ENCODE measurements around the gene TLE2.
"Not testable (repeated sequence)": the region's sequence is repeated elsewhere in the genome, so short reads cannot be mapped to it uniquely, and the experiment has no call there.

Gene TLE2

DNA sequence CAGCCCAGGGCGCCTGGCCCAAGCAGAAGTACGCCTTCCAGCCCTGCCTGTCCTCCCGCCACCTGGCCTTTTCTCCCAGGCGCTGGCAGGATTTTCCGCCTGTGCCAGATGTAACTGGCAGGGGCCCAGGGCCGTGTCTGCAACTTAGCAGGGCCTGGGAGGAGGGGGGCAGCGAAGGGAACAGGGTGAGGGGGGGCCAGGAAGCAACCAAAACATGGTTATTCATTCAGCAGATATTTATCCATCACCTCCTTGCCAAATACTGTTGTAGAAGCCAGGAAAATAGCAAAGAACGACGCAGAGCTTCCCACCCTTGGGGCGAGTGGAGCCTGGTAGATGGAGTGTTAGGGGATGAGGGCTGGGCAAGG lies 46.1 kb downstream of the TLE2 start:
- DNase-seq (ENCODE audit: low read depth), result no peak

DNA sequence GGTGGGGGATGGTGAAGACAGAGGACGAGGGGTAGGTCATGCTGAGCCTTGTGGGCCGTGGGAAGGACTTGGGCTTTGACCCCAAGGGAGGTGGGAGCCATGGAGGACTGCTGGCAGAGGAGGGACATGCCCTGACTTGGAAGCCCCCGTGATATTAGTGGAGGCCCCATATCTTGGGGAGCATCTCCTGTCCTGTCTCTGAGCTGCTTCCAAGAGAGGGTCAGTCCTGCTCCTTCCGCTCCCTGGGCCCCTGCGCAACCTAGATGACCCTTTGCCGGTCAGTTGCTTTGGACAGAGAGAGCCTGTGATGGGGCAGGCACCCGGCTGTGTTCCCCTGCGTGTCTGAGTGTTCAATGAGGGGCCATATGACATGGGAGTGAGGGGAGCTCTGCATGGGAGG lies 46.5 kb downstream of the TLE2 start:
- DNase-seq (ENCODE audit: low read depth), result no peak

DNA sequence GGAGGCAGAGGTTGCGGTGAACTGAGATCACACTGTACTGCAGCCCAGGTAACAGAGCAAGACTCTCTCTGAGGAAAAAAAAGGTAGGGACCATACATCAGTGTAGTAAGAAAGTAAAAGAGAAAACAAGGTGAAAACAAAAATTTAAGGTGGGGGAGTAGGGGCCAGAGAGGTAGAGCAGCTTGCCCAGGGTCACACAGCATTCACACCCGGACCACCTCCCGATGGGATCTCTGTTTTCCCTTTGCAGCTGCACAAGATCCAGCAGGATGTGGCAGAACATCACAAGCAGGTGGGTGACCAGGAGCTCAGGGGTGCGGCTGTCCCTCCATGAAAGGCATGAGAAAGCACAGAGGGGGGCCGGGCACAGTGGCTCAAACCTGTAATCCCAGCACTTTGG lies 47.2 kb downstream of the TLE2 start:
- DNase-seq (ENCODE audit: low read depth), result no peak

DNA sequence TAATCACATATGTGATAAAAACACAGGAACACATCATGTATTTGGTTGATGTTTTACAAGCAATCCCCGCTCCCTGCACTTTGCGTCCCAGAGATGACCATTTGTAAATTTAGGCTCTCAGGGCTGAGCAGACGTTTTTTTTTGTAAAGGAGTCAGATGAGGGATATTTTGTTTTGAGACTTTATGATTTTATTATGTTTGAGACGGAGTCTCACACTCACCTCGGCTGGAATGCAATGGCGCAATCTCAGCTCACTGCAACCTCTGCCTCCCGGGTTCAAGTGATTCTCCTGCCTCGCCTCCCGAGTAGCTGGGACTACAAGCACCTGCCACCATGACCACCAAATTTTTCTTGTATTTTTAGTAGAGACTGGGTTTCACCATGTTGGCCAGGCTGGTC lies 50.3 kb downstream of the TLE2 start:
- no peak for DNase-seq (ENCODE audit: low read depth)

DNA sequence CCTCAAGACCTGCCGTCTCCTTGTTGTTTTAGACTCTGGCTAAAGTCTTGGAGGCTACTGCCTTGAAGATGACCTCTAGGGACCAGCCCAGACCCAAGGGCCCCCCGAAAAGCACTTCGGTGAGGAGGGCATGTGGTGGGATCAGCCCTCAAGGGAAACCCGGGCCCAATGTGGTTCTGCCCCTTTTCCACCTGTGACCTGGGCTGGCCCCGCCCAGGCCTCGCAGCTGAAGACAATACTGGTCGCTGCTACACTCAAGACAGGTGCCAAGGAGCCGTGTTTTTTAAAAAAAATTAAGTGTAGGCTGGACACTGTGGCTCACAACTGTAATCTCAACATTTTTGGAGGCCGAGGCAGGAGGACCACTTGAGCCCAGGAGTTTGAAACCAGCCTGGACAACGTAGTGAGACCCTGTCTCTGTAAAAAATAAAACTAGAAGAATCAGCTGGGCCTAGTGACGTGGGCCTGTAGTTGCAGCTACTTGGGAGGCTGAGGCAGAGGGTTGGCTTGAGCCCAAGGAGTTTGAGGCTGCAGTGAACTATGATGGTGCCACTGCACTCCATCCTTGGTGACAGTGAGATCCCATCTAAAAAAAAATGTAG lies 50.8 kb downstream of the TLE2 start:
- no peak for DNase-seq (ENCODE audit: low read depth)

DNA sequence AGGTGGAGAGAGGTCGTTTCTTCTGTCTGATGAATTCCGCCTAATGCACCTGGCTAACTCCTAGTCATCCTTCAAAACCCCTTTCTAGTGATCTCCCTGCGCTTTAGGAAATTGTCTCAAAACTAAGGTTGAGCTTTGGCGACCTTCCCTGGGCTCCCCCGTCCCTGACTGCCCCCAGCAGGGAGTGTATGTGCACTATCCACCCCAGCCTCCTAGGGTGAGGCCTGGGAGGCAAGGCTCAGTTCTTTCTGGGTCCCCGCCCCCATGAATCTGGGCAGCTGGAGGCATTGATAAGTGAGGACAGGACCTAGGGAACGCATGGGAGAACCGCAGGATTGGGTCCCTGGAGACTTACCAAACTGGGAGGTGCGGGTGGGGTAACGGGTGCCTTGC lies 51.3 kb downstream of the TLE2 start:
- DNase-seq (ENCODE audit: low read depth), result no peak

DNA sequence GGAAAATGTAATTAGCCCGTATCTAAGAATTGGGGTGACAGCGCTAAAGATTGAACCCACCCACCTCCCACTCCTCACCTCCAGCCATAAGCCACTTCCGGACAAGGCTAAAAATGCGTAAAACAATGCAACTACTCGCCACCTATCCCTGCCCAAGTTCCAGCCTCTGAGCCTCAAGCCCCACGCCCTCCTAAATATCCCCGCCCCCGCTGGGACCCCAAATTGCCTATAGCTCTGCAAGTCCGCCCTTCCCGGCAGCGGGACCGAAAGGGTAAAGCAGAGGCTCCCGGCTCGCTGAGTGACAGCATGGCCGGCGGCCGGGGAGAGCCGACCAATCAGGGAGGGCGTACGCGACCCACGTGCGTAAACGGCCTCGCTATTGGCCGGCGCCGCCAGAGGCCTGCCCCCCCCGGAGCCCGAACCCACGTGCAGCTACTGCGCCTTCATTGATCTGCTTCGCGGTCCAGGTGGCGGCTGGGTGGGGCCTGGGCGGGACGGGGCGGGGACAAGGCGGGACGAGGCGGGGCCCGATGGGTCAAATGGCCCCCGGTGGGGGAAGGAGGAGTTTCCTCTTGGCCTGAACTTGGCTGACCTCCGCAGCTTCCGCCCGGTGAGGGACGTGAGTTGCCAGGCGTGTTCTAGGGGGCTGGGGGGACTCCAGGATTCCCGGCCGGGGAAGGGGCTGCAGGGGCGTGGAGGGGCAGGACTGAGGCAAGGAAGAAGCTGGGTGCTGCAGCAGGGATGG lies 51.9 kb downstream of the TLE2 start, which contains the start of gene TLE6:
Gene TLE6, plus strand, starts transcription at position 564 of the 745 bp plus-strand sequence. CDS start 670 bp downstream, outside the sequence.
- DNase-seq (ENCODE audit: low read depth), result peak; percentile 82

DNA sequence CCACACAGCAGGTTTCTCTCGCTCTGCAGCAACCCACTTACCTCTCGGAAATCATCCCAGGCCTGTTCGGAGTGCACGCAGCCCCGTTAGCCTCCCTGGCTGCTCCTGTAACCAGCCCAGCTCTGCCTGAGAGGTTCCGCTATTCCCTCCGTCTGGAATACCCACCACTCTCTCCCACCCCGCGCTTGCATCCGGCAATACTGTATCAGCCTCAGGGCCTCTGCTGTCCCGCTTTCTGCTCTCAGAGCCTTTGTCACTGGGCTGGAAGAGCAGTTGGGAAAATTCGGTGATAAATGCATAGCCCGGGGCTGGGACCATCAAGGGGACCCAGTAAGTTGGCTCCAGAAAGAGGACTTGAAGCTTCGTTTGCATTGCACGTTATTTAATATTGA lies 52.5 kb downstream of the TLE2 start:
- no peak for DNase-seq (ENCODE audit: low read depth)

DNA sequence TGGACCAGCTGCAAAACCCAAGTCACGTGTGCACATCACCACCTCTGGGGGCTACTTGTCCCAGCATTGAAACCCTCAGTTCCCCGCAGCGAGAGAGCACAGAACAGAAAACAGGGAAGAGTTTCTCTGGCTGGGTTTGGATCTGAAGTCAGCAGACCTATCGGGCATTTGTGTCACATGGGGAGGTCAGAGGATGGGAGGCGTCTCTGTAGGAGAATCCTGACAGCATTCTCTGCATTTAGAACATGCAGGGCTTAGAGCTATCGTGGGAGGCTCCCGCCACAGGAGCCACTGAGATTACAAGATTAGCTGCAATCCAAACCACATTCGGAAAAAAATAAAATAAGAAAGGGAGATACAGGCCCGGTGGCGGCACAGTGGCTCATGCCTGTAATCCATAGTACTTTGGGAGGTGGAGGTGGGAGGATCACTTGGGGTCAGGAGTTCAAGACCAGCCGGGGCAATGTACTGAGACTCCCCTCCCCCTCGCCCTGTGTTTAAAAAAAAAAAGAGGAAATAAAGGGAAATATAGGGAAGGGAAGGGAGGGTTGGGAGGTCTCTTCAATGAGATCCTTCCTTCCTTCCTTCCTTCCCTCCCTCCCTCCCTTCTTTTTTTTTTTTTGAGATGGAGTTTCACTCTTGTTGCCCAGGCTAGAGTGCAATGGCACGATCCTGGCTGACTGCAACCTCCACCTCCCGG lies 54.6 kb downstream of the TLE2 start:
- DNase-seq (ENCODE audit: low read depth), result no peak

DNA sequence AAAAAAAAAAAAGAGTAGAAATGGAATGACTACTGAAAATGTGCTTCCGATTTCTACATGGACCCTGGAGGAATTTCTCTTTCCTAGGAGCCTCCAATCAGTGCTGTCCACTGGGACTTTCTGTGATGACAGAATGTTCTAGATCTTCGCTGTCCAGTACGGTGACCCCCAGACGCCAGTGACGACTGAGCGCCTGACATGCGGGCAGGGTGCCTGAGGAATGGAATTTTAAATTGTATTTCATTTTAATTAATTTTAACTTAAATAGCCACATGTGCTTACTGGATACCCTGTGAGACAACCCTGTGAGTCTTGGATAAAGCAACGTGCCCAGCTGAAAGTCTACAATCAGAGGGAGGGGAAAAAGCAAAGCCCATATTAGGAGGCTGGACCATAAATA lies 55.9 kb downstream of the TLE2 start:
- no peak for DNase-seq (ENCODE audit: low read depth)

DNA sequence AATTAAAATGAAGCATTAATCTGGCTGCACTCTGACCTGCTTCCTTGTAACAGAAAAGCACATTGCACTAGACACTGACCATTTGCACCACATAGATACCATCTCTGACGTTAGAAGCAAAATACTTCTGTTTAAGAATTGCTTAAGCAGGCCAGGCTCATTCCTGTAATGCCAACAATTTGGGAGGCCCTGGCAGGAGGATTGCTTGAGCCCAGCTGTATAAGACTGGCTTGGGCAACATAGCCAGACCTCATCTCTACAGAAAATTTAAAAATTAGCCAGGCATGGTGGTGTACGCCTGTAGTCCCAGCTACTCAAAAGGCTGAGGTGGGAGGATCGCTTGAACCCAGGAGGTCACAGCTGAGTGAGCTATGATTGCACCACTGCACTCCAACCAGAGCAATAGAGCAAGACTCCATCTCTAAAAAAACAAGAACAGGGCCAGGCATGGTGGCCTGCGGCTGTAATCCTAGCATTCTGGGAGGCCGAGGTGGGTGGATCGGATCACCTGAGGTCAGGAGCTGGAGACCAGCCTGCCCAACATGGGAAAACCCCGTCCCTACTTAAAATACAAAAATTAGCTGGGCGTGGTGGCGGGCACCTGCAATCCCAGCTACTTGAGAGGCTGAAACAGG lies 58.8 kb downstream of the TLE2 start:
- DNase-seq (ENCODE audit: low read depth), result no peak

DNA sequence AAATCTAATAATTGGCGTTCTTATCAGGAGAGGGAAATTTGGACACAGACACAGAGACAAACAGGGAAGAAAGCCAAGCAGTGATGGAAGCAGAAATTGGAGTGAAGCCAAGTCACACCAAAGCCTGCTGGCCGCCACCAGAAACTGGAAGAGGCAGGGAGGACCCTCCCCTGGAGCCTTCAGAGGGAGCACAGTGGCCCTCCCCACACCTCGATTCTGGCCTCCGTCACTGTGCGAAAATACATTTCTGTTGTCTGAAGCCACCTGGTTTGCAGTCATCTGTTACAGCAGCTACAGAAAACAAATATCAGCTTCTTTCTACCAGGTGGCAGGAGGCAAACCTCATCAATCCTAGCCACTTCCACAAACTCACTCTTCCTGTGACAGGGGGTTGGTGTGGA lies 60.0 kb downstream of the TLE2 start:
- DNase-seq (ENCODE audit: low read depth), result no peak

DNA sequence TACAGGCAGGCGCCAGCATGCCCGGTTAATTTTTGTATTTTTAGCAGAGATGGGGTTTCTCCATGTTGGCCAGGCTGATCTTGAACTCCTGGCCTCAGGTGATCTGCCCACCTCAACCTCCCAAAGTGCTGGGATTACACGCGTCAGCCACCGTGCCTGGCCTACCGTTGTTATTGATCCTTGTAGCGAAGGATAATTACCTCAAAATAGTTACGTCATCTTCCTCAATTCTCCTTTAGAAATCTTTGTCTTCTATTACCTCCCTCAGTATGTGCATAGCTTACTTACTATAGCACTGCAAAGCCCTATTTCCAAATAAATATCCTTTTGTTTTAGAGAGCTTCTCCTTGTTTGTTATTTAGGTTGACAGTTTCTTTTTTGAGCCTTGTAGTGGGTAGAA lies 61.1 kb downstream of the TLE2 start:
- no peak for DNase-seq (ENCODE audit: low read depth)

DNA sequence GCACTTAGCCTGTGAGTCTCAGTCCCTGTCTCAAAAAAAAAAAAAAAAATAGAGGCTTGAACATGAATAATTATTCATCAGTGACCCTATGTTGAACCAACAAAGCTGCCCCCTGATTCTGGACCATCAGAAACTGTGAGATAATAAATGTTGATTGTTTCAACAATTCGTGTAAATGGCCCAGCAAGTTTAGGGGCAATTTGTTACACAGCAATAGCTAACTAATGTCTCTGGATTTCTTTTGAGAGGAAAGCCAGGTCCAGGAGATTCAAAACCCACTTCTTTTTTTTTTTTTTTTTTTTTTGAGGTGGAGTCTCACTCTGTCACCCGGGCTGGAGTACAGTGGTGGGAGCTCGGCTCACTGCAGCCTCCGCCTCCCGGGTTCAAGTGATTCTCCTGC lies 64.2 kb downstream of the TLE2 start:
- DNase-seq (ENCODE audit: low read depth), result no peak

DNA sequence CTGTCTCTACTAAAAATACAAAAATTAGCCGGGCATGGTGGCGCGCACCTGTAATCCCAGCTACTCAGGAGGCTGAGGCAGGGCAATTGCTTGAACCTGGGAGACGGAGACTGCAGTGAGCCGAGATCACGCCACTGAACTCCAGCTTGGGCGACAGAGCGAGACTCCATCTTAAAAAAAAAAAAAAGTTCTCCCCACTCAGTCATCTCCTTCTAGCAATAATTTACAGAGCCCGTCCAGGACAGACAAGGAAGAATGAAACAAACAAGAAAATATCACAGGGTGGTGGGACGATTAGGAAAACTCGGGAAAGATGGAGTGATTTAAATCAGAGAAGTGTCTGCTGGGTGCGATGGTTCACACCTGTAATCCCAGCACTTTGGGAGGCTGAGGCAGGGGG lies 65.4 kb downstream of the TLE2 start:
- not testable (repeated sequence) for DNase-seq (ENCODE audit: low read depth)

DNA sequence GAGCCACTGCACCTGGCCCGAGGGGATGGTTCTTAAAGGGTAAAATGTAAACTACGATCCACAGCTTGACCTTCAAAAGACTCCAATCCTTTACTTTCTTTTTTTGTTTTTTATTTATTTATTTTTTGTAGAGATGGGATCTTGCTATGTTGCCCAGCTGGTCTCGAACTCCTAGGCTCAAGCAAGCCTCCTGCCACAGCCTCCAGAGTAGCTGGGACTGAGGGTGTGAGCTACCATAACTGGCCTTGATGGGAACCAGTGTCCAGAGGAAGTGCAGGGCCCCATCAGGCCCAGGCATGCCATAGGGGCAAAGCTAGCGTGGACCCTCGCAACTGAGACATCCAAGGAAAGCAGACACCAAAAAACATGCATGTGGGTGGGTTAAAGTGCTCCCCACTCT lies 66.0 kb downstream of the TLE2 start:
- DNase-seq (ENCODE audit: low read depth), result no peak

DNA sequence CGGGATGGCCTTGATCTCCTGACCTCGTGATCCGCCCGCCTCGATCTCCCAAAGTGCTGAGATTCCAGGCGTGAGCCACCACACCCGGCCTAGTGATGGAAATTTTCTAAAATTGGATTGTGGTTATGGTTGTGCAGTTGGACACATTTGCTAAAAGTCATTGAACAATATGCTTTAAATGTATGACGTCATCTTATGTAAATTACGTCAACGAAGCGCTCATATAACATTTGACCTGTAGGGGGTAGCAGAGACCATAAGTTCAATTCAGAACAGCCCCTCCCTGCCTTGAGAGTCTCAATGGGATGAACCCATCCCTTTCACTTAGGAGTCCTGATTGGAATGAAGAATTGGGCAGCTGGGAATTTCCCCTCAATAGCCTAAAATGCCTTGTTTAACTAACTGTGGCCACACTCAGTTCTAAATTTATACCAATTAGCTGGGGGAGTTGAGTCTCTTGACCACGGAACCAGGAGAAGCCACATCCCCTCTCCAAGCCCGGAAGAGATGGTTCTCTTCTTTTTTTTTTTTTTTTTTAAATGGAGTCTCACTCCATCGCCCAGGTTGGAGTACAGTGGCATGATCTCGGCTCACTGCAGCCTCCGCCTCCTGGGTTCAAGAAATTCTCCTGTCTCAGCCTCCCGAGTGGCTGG lies 66.9 kb downstream of the TLE2 start:
- peak; percentile 10 for DNase-seq (ENCODE audit: low read depth)

DNA sequence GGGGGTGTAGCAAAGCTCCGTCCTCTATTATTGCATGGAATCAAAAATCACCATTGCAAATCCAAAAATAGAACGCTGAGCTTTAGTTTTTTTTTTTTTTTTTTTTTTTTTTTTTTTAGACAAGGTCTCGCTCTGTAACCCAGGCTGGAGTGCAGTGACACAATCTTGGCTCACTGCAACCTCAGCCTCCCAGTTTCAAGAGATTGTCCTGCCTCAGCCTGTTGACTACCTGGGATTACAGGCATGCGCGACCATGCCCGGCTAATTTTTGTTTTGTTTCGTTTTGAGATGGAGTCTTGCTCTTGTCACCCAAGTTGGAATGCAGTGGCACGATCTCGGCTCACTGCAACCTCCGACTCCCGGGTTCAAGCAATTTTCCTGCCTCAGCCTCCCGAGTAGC lies 69.0 kb downstream of the TLE2 start:
- no peak for DNase-seq (ENCODE audit: low read depth)

DNA sequence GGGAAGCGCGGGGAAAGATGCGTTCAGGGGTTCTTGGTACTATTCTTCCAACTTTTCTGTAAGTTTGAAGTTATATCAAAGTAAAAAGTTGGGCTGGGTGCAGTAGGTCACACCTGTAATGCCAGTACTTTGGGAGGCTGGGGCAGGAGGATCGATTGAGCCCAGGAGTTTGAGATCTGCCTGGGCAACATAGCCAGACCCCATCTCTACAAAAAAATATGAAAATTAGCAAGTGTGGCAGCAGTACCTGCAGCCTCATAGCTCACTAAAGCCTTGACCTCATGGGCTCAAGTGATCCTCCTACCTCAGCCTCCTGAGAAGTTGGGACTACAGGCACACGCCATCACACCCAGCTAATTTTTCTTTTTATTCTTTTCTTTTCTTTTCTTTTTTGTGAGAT lies 71.9 kb downstream of the TLE2 start:
- no peak for DNase-seq (ENCODE audit: low read depth)

DNA sequence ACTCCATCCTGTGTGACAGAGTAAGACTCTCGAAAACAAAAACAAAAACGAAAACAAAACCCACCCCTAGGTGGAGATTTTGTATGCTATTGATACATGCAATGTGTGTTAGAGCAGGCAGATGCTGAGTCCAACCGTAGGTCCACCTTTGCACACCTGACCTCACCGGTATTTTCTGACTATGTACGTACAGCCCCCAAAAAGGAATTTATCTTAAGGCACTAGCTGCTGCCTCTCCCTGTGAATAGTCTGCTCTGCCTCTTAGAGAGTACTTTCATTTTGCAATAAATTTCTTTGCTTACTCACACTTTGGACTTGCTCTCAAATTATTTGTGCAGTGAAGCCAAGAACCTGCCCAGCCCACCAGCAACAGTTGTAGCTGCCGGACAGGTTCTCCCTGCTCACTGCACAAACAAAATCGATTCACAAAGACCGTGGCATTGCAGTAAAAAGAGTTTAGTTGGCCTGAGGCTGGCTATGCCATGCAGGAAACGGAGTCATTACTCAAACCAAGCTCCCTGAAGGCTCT lies 76.1 kb downstream of the TLE2 start:
- DNase-seq (ENCODE audit: low read depth), result no peak

DNA sequence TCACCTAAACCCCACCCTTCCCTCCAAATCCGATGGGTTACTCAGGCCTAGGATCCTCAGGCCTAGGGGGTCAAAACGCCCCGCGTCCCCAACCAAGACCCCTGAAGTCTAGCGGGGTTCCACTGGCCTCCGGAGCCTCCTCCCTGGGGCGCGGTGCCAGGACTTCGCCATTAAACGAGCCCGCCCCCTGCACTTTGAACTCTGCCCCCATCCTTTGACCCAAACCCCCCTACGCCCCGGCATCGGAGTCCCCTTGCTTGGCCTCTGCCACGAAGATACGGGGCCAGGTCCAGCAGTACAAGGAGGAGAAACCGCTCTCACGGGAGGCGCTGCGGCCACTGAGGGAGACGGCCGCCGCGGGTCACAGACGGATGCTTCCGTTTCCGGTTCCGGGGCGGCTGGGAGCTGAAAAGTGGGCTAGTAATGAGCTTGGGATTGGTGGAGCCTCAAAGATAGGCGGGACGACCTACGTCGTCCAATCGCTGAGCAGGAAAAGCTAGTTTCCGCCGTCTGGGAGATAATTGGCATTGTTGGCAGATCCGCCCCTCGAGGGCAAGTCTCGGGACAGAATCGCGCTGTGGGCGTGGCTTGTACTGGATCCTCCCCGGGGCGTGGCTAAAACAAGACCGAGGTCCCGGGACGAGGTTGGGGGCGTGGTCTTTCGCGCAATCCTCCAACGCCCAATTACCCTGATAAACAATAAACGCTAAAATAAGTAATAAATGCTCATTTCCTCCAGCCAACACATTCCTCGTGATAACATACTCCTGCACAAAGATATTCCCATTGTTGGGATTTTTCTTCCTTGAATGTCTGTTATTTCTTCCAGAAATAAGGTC lies 78.6 kb downstream of the TLE2 start:
- peak; percentile 100 for DNase-seq (ENCODE audit: low read depth)
